Natural killer cell treated with Interleukin-12 subunit alpha and Interleukin-12 subunit beta and Interleukin-15 and Interleukin-18, amount 100 ng/mL, for 72 hours (primary cell): Measurements from ENCODE around the gene SAP30BP. TPM values are rescaled to one million over a fixed set of nuclear protein-coding genes. Genes with fewer than 3 reads are reported as not detected.

ENCODE experiments used
- ATAC-seq, 2 donors: fragments of 150-1000 bp; cut with Tn5 transposase in 1 of 2; sonication (Bioruptor Pico), chemical (Tn5 transposase) in 1 of 2; 2 replicates each; pipeline ENCODE4 v1.10.0; 2021
- DNase-seq: peaks from one replicate; pipeline ENCODE4 v3.0.0; 2022; ENCODE audit warnings: low spot score
- H3K27ac Mint-ChIP-seq, 2 donors: 1 replicate in 1 of 2; 2 replicates in 1 of 2; pipeline ENCODE4 v1.8.0; 2022; ENCODE audit warnings: mixed read lengths in 2 of 2, mild to moderate bottlenecking in 1 of 2, moderate library complexity in 1 of 2
- H3K27me3 Mint-ChIP-seq, 2 donors: 1 replicate in 1 of 2; 2 replicates in 1 of 2; pipeline ENCODE4 v1.8.0; 2022; ENCODE audit warnings: mixed read lengths in 2 of 2
- H3K36me3 Mint-ChIP-seq: one replicate; pipeline ENCODE4 v1.8.0; 2022; ENCODE audit warnings: mixed read lengths
- H3K4me1 Mint-ChIP-seq, 2 donors: 1 replicate in 1 of 2; 2 replicates in 1 of 2; pipeline ENCODE4 v1.8.0; 2022; ENCODE audit warnings: low read depth in 2 of 2, mixed read lengths in 2 of 2, mild to moderate bottlenecking in 1 of 2
- H3K4me3 Mint-ChIP-seq: one replicate; pipeline ENCODE4 v1.8.0; 2022; ENCODE audit warnings: mixed read lengths
- H3K9me3 Mint-ChIP-seq: 2 replicates; pipeline ENCODE4 v1.8.0; 2022; ENCODE audit warnings: mixed read lengths
- total RNA-seq, 2 donors: library from RNA; stranded (reverse); gene quantifications; one replicate each; pipeline ENCODE4 v1.2.3, GENCODE V29; 2022

The SAP30BP gene
- total RNA-seq = 100 to 1,000 TPM; 129 TPM

GRCh38 chr17:75666959-75667790, at the start of gene SAP30BP, which contains the start of gene RECQL5:
Gene SAP30BP, plus strand, starts transcription at chr17:75667338. Its CDS starts 35 bp downstream, at chr17:75667373.
Gene RECQL5, minus strand, starts transcription at chr17:75667154. Its CDS starts 597 bp downstream, at chr17:75666557.
- ATAC-seq (peak; percentile 100), DNase-seq (peak; percentile 98)
- Mint-ChIP-seq H3K4me1 (peaks cover 21 to 24% of the 10 kb centered on the region in 2 donors), H3K27ac (no peak within 1 kb of the TSS), H3K27me3 (no peaks in the 10 kb centered on the region), H3K4me3 (no peak within 1 kb of the TSS), H3K36me3 (peaks cover 7% of the 10 kb centered on the region), H3K9me3 (no peaks in the 10 kb centered on the region)

- no peak overlapping the region for H3K27ac Mint-ChIP-seq
- H3K27me3 Mint-ChIP-seq = no peaks in the 10 kb centered on the region
- DNase-seq (no peak), ATAC-seq (no peak)
- no peak overlapping the region for H3K4me3 Mint-ChIP-seq
- no peaks in the 10 kb centered on the region for H3K9me3 Mint-ChIP-seq
- no peaks in the 10 kb centered on the region for H3K36me3 Mint-ChIP-seq
- peaks cover 0 to 1% of the 10 kb centered on the region in 2 donors for H3K4me1 Mint-ChIP-seq
These were observed 49.5 kb upstream of the SAP30BP start for GRCh38 chr17:75617675-75618074.

- Mint-ChIP-seq H3K4me1 (peaks cover 0 to 2% of the 10 kb centered on the region in 2 donors), H3K4me3 (no peak overlapping the region), H3K27ac (no peak overlapping the region), H3K36me3 (no peaks in the 10 kb centered on the region), H3K9me3 (no peaks in the 10 kb centered on the region), H3K27me3 (no peaks in the 10 kb centered on the region)
- ATAC-seq (no peak), DNase-seq (no peak)
These were observed 47.4 kb upstream of the SAP30BP start for GRCh38 chr17:75619506-75620431.

GRCh38 chr17:75621489-75621888, 45.6 kb upstream of the SAP30BP start:
- ATAC-seq = no peak
- Mint-ChIP-seq H3K27ac (no peak overlapping the region), H3K4me3 (no peak overlapping the region), H3K4me1 (peaks cover 0 to 2% of the 10 kb centered on the region in 2 donors), H3K27me3 (no peaks in the 10 kb centered on the region), H3K9me3 (no peaks in the 10 kb centered on the region), H3K36me3 (no peaks in the 10 kb centered on the region)
- DNase-seq = no peak

GRCh38 chr17:75622076-75622475, 45.1 kb upstream of the SAP30BP start:
- no peak overlapping the region for H3K27ac Mint-ChIP-seq
- peaks cover 0 to 2% of the 10 kb centered on the region in 2 donors for H3K4me1 Mint-ChIP-seq
- DNase-seq (no peak), ATAC-seq (no peak)
- no peaks in the 10 kb centered on the region for H3K27me3 Mint-ChIP-seq
- no peaks in the 10 kb centered on the region for H3K9me3 Mint-ChIP-seq
- H3K36me3 Mint-ChIP-seq = no peaks in the 10 kb centered on the region
- no peak overlapping the region for H3K4me3 Mint-ChIP-seq

DNA sequence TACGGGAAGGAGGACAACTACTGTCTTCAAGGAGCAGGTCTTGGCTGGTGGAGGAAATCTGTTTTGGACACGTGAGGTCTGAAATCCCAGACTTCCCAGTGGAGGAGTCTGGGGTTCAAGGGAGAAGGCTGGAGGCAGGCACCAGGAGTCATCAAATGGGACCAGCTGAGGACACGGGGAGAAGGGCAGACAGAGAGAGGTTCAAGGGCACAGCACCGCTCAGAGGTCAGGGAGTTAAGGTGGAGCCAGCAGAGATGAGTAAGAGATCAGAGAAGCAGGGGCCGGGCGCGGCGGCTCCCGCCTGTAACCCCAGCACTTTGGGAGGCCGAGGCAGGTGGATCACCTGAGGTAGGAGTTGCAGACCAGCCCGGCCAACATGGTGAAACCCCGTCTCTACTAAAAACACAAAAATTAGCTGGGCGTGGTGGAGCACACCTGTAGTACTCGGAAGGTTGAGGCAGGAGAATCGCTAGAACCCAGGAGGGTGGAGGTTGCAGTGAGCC, 44.3 kb upstream of the SAP30BP start:
- Mint-ChIP-seq H3K27ac (no peak overlapping the region), H3K4me3 (no peak overlapping the region), H3K36me3 (no peaks in the 10 kb centered on the region), H3K27me3 (no peaks in the 10 kb centered on the region), H3K4me1 (peaks cover 0 to 2% of the 10 kb centered on the region in 2 donors), H3K9me3 (no peaks in the 10 kb centered on the region)
- DNase-seq = no peak
- no peak for ATAC-seq

DNA sequence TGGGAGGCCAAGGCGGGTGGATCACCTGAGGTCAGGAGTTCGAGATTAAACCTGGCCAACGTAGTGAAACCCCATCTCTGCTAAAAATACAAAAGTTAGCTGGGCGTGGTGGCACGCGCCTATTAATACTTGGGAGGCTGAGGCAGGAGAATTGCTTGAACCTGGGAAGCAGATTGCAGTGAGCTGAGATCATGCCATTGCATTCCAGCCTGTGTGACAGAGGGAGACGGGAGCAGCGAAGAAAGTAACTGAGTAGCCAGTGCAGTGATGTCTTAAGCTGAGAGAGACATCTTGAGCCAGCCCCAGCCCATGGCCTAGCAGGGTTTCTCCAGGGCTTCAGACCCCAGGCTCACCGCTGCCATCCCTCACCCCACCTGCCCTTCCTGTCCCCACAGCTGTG, 43.8 kb upstream of the SAP30BP start:
- Mint-ChIP-seq H3K27ac (no peak overlapping the region), H3K27me3 (no peaks in the 10 kb centered on the region), H3K36me3 (no peaks in the 10 kb centered on the region), H3K9me3 (no peaks in the 10 kb centered on the region), H3K4me1 (peaks cover 0 to 2% of the 10 kb centered on the region in 2 donors), H3K4me3 (no peak overlapping the region)
- ATAC-seq (no peak), DNase-seq (no peak)

DNA sequence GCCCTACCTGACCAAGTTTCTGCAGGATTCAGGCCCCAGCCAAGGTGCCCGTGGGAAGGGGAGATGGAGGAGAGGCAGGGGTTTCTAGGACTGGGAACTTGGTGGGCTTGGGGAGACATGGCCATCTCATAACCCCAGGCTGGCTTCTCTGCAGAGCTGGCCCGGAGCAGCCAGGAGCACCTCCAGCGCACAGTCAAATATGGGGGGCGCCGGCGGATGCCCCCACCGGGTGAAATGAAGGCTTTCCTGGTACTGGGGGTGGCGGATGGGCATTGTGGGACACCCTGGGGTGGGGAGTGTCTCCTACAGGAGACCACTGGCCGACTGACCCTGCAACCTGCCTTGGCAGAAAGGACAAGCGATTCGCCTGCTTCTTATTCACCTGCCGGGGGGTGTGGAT, 43.1 kb upstream of the SAP30BP start:
- H3K27ac Mint-ChIP-seq = no peak overlapping the region
- H3K27me3 Mint-ChIP-seq = no peaks in the 10 kb centered on the region
- ATAC-seq (no peak), DNase-seq (no peak)
- no peak overlapping the region for H3K4me3 Mint-ChIP-seq
- no peaks in the 10 kb centered on the region for H3K9me3 Mint-ChIP-seq
- H3K36me3 Mint-ChIP-seq = no peaks in the 10 kb centered on the region
- H3K4me1 Mint-ChIP-seq = peaks cover 0 to 2% of the 10 kb centered on the region in 2 donors

DNA sequence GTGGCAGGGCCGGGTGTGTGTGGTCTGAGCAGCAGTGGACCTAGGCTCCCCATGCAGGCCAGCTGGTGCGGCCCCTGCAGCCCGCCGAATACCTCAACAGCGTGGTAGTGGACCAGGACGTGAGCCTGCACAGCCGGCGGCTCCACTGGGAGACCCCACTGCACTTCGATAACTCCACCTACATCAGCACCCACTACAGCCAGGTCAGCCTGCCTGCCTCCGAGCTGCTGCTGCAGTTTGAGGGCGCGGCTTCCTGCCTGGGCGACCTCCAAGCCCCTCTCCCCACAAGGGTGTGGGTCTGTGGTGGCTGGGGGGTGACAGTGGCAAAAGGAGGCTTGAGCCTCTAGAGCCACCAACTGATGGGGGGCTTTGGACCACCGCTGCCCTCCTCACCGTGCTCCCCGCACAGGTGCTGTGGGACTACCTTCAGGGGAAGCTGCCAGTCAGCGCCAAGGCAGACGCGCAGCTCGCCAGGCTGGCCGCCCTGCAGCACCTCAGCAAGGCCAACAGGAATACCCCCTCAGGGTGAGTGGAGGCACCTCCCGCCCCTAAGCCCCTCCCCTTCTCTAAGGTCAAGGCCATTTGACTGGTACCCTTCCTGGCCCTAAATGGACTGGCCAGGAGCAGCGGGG, 42.3 kb upstream of the SAP30BP start:
- Mint-ChIP-seq H3K9me3 (no peaks in the 10 kb centered on the region), H3K36me3 (no peaks in the 10 kb centered on the region), H3K27ac (no peak overlapping the region), H3K27me3 (no peaks in the 10 kb centered on the region), H3K4me1 (peaks cover 0 to 2% of the 10 kb centered on the region in 2 donors), H3K4me3 (no peak overlapping the region)
- ATAC-seq (no peak), DNase-seq (no peak)

GRCh38 chr17:75625813-75626486, 41.2 kb upstream of the SAP30BP start:
- H3K36me3 Mint-ChIP-seq = no peaks in the 10 kb centered on the region
- H3K27ac Mint-ChIP-seq = no peak overlapping the region
- H3K9me3 Mint-ChIP-seq = no peaks in the 10 kb centered on the region
- peaks cover 0 to 2% of the 10 kb centered on the region in 2 donors for H3K4me1 Mint-ChIP-seq
- DNase-seq (no peak), ATAC-seq (peak in 1 of 2 donors; percentile 22)
- no peaks in the 10 kb centered on the region for H3K27me3 Mint-ChIP-seq
- no peak overlapping the region for H3K4me3 Mint-ChIP-seq

DNA sequence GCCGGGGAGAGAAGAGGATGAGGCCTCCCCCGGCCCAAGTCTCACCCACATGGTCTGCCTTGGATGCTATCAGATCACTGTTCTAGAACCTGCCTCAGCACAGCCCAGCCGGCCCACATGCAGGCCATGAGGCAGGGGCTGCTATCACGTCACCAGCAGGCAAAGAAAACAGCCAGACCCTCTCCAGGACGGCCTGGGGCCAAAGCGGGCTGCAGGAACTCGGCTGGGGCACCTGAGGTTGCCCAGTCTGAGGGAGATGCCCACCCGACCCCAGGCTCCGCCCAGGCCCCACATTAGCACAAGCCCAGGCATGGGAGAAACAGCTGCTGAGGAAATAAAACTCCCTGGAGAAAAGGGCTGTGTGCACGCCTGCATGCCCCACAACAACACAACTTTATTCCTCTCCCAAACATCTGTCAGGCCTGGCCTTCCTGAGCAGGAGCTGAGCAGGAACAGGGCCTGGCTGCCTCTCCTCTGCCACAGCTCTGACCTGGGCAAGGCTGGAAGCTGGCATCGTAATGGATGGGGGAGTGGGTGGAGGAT, 40.6 kb upstream of the SAP30BP start:
- no peaks in the 10 kb centered on the region for H3K27me3 Mint-ChIP-seq
- no peaks in the 10 kb centered on the region for H3K9me3 Mint-ChIP-seq
- no peak for ATAC-seq
- peaks cover 0 to 2% of the 10 kb centered on the region in 2 donors for H3K4me1 Mint-ChIP-seq
- H3K4me3 Mint-ChIP-seq = no peak overlapping the region
- H3K36me3 Mint-ChIP-seq = no peaks in the 10 kb centered on the region
- no peak overlapping the region for H3K27ac Mint-ChIP-seq
- DNase-seq = no peak

- no peak overlapping the region for H3K4me3 Mint-ChIP-seq
- no peak for ATAC-seq
- H3K27ac Mint-ChIP-seq = no peak overlapping the region
- H3K4me1 Mint-ChIP-seq = peaks cover 0 to 2% of the 10 kb centered on the region in 2 donors
- H3K36me3 Mint-ChIP-seq = no peaks in the 10 kb centered on the region
- DNase-seq = no peak
- H3K27me3 Mint-ChIP-seq = no peaks in the 10 kb centered on the region
- H3K9me3 Mint-ChIP-seq = no peaks in the 10 kb centered on the region
These were observed 40.0 kb upstream of the SAP30BP start for GRCh38 chr17:75627094-75627493.

DNA sequence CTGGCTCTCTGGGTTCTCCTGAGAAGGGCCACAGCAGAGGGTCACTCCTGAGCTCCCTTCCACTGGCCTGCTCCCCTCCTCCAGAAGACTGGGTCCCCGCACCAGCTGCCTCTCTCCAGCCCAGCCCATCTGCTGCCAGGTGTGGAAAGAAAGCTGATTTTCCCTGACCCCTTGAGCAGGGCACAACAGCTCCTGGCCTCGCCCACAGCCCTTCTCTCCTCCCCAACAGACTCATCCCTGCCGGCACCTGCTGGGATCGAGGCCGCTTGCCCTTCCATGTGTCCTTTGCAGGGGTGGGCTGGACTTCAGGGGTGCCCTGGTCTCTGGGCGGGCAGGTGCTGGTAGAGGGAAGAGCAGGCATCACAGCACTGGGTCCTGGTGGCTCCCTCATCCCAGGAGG, 38.7 kb upstream of the SAP30BP start:
- no peak overlapping the region for H3K4me3 Mint-ChIP-seq
- H3K36me3 Mint-ChIP-seq = no peaks in the 10 kb centered on the region
- no peaks in the 10 kb centered on the region for H3K9me3 Mint-ChIP-seq
- no peak for ATAC-seq
- no peak for DNase-seq
- H3K27ac Mint-ChIP-seq = no peak overlapping the region
- H3K27me3 Mint-ChIP-seq = no peaks in the 10 kb centered on the region
- H3K4me1 Mint-ChIP-seq = no peaks in the 10 kb centered on the region
